Hematopoietic multipotent progenitor cell treated with erythropoietin and hydrocortisone succinate and interleukin-3 and kit ligand, for 6 days (in vitro differentiated cells): ENCODE measurements around the gene PGC.
A peak's percentile ranks its signal among the peaks of the same experiment; 100 is the strongest.

Experiments used
- DNase-seq: peaks from one replicate; pipeline ENCODE4 v3.0.0-alpha.2; 2015

Gene PGC

GRCh38 chr6:41711323-41712038 lies 35.7 kb downstream of the PGC start:
- DNase-seq: no peak

DNA sequence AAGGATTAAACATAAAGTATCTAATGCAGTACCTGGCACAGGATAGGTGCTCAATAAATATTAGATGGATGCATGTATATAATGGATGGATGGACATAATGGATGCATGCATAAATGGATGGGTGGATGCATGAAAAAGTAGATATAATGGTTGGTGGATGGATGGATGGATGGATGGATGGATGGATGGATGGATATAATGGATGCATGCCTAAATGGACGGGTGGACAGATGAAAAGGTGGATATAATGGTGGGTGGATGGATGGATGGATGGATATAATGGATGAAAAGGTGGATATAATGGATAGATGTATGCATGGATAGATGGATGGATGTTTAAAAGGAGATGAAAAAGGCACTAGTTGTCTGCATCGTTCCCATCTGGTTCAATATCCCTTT lies 37.8 kb downstream of the PGC start:
- no peak for DNase-seq

GRCh38 chr6:41708856-41709255 lies 38.3 kb downstream of the PGC start:
- DNase-seq: no peak

- peak; percentile 29 for DNase-seq
Measured at GRCh38 chr6:41707565-41708200, 39.5 kb downstream of the PGC start.

- no peak for DNase-seq
Measured at GRCh38 chr6:41706876-41707564, 40.2 kb downstream of the PGC start.

GRCh38 chr6:41705996-41706835 lies 41.0 kb downstream of the PGC start:
- DNase-seq: peak; percentile 62

DNA sequence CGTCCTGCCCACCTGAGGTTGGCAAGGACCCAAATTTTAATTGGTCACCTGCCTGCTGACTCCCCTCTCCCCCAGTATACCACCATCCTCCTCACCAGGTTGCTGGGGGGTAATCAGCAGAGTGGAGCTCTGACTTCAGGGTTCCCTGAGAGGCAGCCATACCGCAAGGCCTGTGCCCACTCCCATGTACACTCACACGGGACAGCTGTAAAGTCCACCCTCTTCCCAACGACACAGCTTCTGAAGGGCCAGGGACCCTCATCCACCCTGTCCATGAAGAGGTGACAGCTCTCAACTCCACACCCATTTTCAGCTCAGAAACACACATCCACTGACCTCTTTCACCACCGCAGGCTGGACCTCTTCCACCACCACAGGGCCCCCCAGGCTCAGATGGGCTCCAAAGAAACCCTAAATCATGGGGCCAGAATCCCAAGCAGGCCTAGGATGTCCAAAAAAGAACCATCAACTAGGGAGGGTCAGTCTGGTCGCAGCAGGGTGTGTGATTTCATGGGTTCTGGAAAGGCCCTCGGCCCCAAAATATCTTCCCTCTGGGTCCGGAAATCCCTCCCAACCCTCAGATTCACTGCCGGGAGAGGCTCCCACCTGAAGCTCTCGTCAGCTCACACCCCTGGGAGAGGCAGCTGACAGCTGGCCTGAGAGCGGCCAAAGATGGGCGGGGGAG lies 41.7 kb downstream of the PGC start:
- no peak for DNase-seq

GRCh38 chr6:41704656-41705310 lies 42.4 kb downstream of the PGC start:
- DNase-seq: no peak

GRCh38 chr6:41704028-41704427 lies 43.2 kb downstream of the PGC start:
- no peak for DNase-seq

DNA sequence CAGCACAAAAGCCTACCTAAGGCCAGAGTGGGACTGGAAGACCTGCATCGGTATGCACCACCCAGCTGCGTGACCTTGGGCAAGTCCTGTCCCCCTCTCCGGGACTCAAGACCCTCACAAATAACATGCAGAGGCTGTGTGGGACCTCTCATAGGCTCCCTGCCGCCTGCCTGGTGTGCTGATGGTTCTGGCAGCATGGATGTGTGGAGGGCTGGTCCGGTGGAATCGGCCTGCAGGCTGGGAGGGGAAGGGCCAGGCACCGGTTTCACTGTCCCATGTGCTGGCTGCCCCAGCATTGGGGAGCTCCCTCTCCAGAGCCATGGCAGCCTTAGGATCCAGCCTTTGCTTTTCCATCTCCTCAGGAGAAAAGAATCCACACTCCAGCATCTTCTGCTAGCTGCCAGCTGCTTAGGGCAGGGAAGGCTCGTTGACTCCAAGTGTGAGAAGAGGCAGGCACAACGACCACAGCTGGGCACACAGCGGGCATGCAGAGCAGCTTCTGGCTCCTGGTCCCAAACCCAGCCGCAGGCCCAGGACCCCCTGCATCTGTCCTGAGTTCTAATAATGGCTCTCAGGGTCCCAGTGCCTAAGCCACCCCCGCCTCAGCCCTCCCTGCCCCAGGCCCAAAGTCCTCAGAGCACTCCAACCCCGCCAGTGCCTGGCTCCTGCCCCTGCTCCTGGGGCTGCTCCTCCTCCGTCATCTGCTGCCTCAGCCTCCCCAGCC lies 44.3 kb downstream of the PGC start:
- no peak for DNase-seq

DNA sequence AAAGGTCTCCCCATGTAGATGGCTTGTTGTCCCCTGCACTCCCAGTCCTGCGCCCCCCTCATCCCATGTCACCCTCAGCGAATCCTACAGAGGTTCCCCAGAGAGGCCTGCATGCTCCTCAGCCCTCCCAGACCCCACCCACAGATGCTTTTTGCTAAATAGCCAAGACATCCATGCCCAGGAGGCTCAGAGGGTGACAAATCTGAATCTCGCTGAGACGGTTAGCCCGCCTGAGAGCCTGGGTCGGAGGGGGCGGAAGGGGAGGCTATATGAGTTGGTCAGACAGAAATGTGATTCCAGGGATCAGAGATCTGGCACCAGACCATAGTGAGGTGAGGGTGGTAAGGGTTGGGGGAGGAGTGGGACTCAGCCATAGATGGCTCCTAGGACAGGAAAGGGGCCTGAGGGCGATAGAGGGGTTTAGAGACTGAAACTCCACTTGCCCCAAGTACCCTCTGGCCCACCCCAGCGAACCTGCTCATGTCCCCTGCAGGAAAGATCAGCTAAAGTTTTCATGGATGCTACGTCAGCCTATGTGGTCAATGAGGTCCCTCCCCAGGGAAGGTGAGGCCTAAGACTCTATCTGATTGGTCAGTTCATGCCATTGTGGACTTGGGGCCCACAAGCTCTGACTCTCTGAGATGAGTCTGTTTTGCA lies 45.0 kb downstream of the PGC start:
- DNase-seq: no peak

DNA sequence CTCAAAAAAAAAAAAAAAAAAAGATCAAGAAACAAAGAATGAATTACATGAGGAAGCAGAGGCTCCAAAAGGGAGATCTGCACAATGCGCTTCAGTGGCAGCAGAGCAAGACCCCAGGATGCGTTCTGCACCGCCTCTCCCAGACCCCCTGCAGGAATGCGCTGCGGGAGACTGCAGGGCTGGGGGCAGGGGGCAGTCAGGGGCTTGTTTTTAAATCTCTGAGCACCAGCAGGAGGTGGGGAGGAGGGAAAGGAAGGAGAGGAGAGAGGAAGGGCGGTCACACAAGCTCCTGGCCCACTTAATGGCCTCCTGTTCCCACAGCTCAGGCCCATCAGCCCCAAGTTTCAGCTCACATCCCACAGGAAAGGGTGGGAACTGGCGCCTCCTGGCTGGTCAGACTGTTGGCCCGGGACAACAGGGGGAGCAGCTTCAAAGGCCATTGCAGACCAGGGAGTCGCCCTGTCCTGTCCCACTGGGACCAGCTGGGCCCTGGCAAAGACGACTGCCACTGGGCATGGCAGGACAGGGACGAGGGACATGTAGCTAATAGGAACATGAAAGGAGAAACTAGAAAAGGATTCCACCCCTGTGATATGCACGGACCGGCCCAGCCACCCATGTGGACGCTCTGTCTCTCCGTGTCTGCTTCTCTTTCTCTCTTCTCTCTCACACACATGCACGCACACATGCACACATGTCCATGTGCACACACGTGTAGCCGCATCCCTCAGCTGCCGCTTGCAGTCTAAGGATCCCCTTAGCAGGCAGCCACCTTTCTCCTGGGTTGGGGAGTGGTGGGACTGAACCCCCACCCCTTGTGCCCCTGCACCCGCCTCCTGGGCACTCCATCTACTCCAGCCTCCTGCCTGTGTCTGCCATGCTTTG lies 46.5 kb downstream of the PGC start:
- no peak for DNase-seq

DNA sequence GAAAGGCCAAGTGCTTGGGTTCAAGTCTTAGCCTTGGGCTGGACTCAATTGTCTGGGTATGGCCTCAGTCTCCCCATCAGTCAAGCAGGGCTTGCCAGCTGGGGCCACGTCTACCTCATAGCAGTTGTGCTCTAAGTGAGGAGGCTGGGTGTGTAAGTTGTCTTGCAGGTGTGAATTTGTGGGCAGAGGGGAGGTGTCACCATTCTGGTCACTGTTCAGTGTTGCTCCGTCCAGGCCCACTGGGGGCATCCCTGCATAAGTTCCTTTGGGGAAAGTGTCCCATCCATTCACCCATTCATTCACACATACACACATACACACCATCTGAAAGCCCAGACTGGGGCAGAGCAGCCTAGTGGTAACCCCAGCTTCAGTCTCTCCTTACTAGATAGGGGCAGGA lies 48.1 kb downstream of the PGC start:
- DNase-seq: no peak

DNA sequence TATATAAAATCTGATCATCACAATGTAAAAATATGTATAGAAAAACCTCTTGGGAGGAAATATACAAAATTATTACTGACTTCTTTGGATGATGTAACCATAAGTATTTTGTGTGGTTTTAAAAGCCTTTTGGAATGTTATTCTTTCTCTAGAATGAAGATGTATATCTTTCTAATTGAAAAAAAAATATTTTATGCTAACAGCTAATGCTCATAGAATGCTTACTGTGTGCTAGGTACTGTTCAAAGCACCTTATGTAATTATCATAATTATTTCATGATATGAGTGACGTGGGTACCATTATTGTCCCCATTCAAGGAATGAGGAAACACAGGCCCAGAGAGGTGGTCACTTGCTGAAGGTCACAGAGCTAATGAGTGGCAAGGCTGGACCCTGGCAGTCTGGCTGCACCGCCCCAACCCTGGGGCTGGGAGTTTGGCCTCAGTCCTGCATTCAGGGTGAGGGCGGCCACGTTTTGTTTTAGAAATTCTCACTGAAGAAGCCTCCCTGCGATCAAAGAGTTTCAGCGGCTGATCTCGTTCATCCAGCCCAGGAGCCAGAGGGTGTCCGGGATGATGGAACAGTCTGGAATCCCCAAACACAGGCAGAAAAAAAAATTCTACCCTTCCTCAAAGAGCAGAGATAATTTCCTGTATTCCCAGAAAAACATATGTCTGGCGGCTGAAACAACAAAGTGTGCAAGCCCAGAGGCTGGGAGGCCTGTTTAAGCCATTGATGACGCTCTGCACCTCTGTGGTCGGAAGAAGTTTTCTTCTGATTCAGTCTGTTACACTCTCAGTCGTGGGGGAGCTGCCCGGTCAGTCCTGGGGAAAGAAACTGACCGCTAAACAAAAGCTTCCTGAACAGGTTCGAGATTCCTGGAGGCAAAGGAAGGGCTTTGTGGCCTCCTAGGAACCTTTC lies 49.1 kb downstream of the PGC start:
- no peak for DNase-seq

- no peak for DNase-seq
Measured at GRCh38 chr6:41696788-41697187, 50.4 kb downstream of the PGC start.

DNA sequence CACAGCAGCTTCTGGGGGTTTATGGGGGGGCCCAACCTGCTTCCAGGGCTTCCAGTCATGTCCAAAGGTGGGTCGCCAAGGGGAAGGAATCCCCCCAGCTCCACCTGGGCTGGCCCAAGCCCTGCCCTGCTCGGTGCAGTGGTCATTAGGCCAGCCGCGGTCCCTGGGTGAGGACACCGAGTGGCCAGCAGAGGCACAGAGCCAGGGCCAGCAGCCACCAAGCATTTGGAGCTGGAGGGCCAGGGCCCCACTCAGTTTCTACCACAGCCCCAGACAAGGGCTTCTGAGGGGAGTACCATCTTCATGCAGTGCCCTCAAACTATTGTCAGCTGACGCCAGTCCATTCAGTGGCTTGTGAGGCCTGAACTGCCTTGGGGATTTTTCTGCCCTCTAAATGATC lies 51.4 kb downstream of the PGC start:
- DNase-seq: no peak

DNA sequence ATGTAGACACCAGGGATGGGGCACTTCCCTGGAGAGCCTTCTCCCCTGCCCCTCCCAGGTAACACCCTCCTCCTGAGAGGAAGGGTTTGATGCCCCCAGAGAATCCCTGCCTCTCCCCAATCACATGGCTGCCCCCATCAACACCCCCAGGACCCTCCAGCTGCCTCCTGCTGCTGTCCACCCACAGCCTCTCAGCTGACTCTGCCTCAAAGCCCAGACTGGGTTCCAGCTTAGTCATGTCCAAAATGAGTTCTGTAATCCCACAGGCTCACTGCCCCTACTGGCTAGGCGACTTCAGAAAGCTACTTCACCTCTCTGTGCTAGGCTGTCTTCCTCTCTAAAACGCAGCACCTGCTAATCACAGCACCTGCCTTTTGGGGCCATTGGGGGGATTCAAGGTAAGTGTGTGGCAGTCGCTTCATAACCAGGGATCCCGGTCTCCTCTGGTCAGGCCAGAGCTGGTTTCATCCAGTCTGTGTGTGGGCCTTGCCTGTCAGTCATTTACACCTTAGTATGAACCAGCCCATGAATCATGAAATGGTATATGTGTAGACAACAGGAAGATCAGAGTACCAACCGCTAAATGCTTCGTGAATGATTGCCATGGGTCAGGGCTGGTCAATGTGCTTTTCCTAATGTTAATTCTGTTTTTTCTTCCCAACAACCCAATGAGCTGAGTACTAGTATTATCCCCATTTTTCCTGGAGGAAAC lies 52.2 kb downstream of the PGC start:
- DNase-seq: no peak
